GM21619 (cell line): Measurements from ENCODE around the gene CCSER1.
"Not testable (repeated sequence)": the region's sequence is repeated elsewhere in the genome, so short reads cannot be mapped to it uniquely, and the experiment has no call there.

ENCODE experiments used
- ATAC-seq: cut with Tn5 transposase; IDR thresholded peaks from one replicate; pipeline ENCODE4 v1.9.1; 2021; ENCODE audit not compliant: unreplicated experiment

Gene CCSER1

GRCh38 chr4:91228659-91229058, 1101.5 kb downstream of the CCSER1 start:
- no peak for ATAC-seq

DNA sequence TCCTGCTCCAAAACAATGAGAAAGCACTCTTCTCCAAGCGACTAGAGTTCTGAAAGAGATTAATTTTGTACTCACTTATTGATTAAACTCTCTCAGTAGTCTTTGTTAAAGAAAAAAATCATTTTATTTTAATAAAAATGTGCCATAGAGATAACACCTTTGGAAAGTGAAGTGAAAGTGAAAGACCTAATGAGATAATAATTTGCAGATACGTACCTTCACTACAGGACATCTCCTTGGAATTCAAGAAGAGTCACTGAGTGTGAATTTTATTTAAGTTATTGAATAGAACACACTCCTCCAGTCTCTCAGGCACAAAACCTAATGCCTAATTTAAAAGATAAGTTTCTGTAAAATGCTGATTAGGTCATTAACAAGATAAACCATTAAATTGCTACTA, 1106.0 kb downstream of the CCSER1 start:
- no peak for ATAC-seq

DNA sequence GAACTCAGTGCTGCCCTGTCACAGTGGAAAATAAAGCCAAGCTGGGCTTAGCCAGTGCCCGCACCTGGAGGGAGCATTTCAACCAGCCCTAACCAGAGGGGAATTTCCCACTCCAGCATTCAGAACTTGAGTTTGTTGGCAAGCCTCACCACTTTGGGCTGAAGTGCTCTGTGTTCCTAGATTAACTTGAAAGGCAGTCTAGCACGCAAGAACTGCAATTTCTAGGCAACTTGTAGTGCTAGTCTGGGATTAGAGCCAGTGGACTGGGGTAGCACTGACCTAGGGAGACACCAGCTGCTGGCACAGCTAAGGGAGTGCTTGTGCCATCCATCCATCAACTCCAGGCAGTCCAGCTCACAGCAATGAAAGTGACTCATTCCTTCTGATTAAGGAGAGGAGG, 1115.9 kb downstream of the CCSER1 start:
- no peak for ATAC-seq

DNA sequence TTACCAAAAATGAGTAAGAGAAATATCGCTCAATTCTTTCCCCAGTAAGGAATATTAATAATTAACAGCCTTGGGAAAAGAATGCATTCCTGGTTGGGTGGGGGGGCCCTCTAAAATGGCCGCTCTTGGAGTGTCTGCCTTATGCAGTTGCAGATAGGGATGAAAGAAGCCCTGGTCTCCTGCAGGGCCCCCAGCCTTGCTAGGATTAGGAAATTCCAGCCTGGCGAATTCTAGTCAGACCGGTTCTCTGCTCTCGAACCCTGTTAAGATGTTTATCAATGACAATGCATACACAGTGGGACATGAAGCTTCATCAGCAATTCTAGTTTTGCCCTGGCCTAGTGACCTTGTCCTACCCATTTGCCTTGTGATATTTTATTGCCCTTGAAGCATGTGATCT, 1128.8 kb downstream of the CCSER1 start:
- no peak for ATAC-seq

DNA sequence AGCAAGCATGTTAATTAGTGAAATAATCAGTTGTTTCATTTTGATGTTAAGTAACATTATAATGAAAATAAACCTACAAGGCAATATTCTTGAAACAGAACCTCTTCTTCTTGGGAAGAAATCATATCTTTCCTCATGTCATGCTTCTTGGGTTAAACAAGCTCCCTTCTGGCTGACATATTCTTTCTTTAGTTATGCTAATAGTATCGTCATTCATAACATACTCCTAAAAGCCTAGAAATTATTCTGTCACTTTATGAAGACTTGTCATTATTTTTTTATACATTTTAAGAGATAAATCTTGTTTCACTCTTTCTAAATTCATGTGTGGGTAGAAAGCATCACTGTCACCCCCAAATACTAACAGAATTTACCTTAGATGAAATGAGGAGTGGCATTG, 1129.6 kb downstream of the CCSER1 start:
- ATAC-seq: no peak

DNA sequence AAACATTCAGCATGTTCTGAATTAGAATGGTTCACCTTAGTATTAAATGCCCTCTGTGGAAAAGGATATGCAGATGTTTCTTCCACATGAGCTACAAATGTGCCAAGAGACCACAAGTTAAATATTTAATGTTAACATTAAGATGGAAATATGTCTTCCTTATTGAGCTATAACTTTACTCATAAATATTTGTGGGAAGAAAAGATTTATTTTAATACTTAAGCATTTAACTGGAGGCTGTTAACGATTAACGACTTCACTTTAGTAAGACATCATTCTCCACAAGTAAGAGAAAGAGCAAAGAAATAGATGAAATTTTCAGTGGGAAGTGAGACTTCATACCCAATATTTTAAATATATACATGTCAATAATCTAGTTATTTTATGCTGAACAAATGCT, 1130.5 kb downstream of the CCSER1 start:
- ATAC-seq: no peak

- ATAC-seq: no peak
These were observed 1131.1 kb downstream of the CCSER1 start for GRCh38 chr4:91258326-91258725.

- ATAC-seq: no peak
These were observed 1140.3 kb downstream of the CCSER1 start for GRCh38 chr4:91267543-91267942.

- not testable (repeated sequence) for ATAC-seq
These were observed 1141.3 kb downstream of the CCSER1 start for GRCh38 chr4:91268481-91268880.

DNA sequence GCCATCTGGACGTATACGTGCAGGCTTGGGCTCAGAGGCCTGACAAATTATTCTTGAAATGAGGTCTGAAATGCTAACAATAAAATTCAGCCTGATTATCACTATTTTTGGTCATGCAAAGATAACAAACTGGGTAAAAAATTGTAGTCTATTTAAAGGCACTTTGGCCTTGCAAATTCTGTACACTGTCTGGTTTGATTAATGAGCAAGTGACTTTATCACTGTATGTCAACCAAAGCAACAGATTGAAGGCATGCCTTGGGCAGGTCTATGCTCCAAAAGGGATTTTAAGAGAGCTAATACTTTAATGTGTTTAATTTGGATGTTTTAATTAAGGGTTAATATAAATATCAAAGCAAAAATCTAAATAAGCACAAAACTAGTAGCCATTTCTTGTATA, 1141.7 kb downstream of the CCSER1 start:
- ATAC-seq: no peak

DNA sequence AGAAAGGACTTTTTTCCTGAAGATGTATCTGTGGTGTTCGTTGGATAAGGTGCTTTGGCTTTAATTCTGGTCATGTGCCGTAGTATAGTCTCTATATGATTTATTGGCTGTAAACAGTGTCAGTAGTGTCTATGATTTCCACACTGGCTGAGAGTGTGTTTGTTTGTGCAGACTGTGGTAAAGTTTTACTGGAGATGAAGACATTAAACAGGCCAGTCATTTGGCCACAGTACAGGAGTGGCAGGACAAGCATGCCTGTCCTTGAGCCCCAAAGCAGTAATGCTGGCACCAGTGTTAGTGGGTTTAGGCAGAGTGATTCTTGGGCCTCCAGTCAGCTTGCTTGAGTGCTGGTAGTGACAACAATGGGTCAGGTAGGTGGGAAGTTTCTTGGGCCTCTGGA, 1152.7 kb downstream of the CCSER1 start:
- no peak for ATAC-seq

GRCh38 chr4:91280551-91281290, 1153.5 kb downstream of the CCSER1 start:
- ATAC-seq: no peak

- ATAC-seq: no peak
These were observed 1155.0 kb downstream of the CCSER1 start for GRCh38 chr4:91282217-91282616.

DNA sequence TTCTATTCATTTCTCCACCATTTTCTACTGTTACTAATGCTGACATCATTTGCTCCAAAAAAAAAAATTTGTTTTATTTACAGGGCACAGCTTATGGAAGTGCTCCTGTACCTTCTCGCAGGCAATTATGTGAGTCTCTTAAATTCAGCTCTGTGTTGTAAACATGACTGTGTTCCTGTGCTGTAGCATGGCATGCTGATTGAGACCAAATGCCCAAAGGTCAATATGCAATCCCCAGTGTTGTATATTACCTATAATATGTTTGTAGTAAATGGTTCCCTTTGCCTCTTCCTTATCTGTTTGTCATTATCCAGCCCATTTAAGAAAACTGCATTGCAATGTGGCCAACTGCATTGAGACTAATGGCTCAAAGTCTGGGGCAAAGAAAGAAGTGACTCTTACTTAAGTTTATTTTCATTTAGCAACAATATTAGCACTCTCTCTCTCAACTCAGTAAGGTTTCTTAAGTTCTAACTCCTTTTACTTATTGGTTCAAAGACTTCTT, 1156.6 kb downstream of the CCSER1 start:
- no peak for ATAC-seq

DNA sequence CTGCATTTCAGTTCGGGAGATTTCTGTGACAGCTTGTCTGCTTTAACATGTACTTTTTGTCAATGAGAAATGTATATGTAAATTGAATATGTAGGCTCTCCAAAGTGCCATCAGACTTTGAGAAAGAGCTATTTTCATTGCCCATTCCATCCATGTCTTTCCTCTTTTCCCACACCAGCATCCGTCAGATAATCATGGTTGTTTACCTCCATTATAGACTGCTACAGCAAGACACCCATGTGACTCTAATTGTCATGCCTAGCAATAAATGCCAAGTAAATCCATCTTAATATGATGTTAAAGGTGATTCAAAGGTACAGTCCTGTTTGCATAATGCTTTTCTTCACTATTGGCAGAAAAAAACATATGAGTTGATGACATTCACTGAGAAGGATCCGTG, 1157.3 kb downstream of the CCSER1 start:
- no peak for ATAC-seq

DNA sequence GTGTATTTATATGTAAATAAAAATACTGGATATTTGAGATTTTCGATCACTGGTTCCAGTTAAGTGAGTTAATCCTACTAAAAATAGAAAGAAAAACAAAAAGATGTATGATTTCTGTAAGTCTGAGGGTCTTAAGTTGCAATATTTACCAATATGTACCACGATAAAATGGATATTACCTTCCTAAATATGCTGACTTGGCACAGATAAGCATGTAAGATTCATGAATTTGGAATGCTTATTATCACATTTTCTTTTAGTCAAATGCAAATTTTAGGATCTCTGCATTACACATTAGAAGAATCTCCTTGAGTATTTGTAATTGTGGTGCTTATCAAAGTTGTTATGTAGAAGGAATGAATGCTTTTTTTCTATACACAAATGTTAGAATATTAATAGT, 1158.3 kb downstream of the CCSER1 start:
- ATAC-seq: no peak

DNA sequence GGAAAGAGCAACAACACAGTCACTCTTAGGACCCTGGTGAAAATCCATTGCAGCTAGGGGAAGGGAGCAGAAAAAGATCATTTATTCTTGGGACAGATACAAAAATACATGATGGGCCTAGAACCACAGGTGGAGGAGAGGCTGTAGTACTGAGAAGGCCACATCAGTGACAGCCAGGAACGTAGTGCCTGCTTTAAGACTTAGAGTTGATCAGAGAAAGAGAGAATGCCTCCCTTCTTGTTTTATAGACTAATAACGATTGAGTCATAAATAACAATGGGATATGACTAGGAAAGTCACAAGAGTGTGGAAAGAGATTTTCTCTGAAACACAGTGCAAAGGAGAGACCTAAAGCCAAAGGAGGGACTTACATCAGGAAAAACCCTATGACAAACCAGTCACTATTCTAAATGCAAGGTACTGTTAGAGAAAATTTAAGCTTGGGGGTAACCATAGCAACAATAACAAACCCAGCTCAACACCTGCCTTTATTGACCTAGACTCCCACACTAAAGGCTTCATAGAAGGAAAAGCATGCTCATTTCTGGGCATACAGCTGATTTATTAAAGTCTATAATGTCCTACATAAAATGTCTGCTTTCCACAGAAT, 1161.6 kb downstream of the CCSER1 start:
- no peak for ATAC-seq

DNA sequence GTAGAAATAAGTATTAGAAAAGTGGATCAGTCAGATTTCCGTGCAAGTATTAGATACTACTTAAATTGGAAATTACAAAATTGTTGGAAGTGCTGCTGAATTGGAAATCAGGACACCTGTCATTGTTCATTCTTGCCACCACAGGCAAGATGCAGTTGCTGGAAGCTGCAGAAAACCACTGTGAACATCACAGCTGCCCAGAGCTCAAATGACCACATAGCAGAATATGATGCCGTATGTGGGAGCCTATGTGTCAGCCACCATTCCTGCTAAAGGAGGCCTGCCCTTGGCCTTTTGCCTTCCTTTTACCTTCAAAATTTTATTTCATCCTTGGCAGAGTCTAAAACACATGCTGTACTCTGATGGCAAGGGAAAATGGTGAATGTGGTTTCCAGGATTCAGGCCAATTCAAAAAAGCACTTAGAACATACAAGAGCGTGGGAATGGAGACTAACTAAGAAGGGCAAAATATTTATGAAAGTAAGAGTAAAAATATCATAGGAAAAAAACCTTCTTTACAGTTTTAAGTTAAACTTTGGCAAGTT, 1171.0 kb downstream of the CCSER1 start:
- ATAC-seq: no peak

- no peak for ATAC-seq
These were observed 1171.6 kb downstream of the CCSER1 start for GRCh38 chr4:91298824-91299223.

GRCh38 chr4:91302120-91302519, 1174.9 kb downstream of the CCSER1 start:
- ATAC-seq: no peak

- no peak for ATAC-seq
These were observed 1177.1 kb downstream of the CCSER1 start for GRCh38 chr4:91304292-91304691.

DNA sequence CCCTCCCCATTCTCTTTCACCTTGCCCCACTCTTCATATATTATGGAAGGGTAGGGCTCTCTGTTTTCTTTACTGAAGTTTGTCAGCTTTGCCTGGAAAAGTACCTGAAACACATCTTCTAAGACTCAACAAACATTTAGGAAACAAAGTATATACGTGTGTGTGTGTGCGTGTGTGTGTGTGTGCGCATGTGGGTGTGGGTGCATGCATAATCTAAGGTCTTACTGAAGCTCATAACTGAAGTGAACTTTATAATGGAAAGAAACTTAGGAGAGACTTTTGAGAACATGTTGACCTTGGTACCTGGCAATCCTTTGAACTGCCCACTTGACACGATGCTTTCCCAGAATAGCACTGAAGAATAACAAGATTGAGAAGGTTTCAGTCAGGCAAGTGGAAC, 1190.2 kb downstream of the CCSER1 start:
- ATAC-seq: no peak
